MM.1S (cell line): ENCODE results near the gene SCNN1B.
"Not testable (repeated sequence)": the region's sequence is repeated elsewhere in the genome, so short reads cannot be mapped to it uniquely, and the experiment has no call there.

Experiments
- DNase-seq: peaks from one replicate; pipeline ENCODE4 v3.0.0-alpha.2; 2015
- H2AFZ ChIP-seq: fragments of 300-600 bp; sonication (generic); 2 replicates; pipeline ENCODE4 v1.6.0; 2016; ENCODE audit warnings: antibody characterized with exemption, low read length
- H3F3A ChIP-seq: fragments of 300-600 bp; sonication (generic); 2 replicates; pipeline ENCODE4 v1.6.1; 2016; ENCODE audit warnings: mild to moderate bottlenecking, antibody characterized with exemption, low read length, moderate library complexity, mixed read lengths; ENCODE audit not compliant: insufficient read depth
- H3K27ac ChIP-seq: fragments of 300-600 bp; sonication (generic); 2 replicates; pipeline ENCODE4 v1.5.1; 2016; ENCODE audit warnings: mild to moderate bottlenecking, low read length
- H3K27me3 ChIP-seq: fragments of 300-600 bp; sonication (generic); replicated peaks from 2 replicates; pipeline ENCODE4 v1.6.0; 2016; ENCODE audit warnings: low read length; ENCODE audit not compliant: insufficient read depth
- H3K36me3 ChIP-seq: fragments of 300-600 bp; sonication (generic); replicated peaks from 2 replicates; pipeline ENCODE4 v1.6.1; 2016; ENCODE audit warnings: mild to moderate bottlenecking, low read length, mixed read lengths; ENCODE audit not compliant: insufficient read depth
- H3K4me1 ChIP-seq: fragments of 300-600 bp; sonication (generic); 2 replicates; pipeline ENCODE4 v1.6.1; 2016; ENCODE audit warnings: low read length, mixed read lengths
- H3K4me2 ChIP-seq: fragments of 300-600 bp; sonication (generic); 2 replicates; pipeline ENCODE4 v1.6.0; 2016; ENCODE audit warnings: low read depth, low read length
- H3K4me3 ChIP-seq: fragments of 300-600 bp; sonication (generic); 2 replicates; pipeline ENCODE4 v1.5.1; 2016; ENCODE audit warnings: low read length, mixed read lengths
- H3K79me2 ChIP-seq: fragments of 300-600 bp; sonication (generic); 2 replicates; pipeline ENCODE4 v1.6.1; 2016; ENCODE audit warnings: mixed run types, low read length, mixed read lengths
- H3K9ac ChIP-seq: fragments of 300-600 bp; sonication (generic); 2 replicates; pipeline ENCODE4 v1.6.1; 2016; ENCODE audit warnings: low read length, mixed read lengths
- H3K9me2 ChIP-seq: fragments of 300-600 bp; sonication (generic); replicated peaks from 2 replicates; pipeline ENCODE4 v1.6.1; 2016; ENCODE audit warnings: mild to moderate bottlenecking, low read length, mixed read lengths; ENCODE audit not compliant: insufficient read depth
- H3K9me3 ChIP-seq: fragments of 300-600 bp; sonication (generic); replicated peaks from 2 replicates; pipeline ENCODE4 v1.6.1; 2016; ENCODE audit warnings: mild to moderate bottlenecking, low read length, mixed read lengths; ENCODE audit not compliant: insufficient read depth
- H4K20me1 ChIP-seq: fragments of 300-600 bp; sonication (generic); 2 replicates; pipeline ENCODE4 v1.6.1; 2016; ENCODE audit warnings: mild to moderate bottlenecking, low read length, moderate library complexity, mixed read lengths; ENCODE audit not compliant: insufficient read depth
- CTCF ChIP-seq: fragments of 300-600 bp; sonication (generic); IDR thresholded peaks from 2 replicates; pipeline ENCODE4 v1.5.1; 2016; ENCODE audit warnings: antibody characterized with exemption, low read length, mixed read lengths
- EZH2 ChIP-seq: fragments of 300-600 bp; sonication (generic); optimal IDR thresholded peaks from 2 replicates; pipeline ENCODE3; 2017; ENCODE audit warnings: low read depth, mild to moderate bottlenecking, antibody characterized with exemption, low read length, mixed read lengths
- EZH2phosphoT487 ChIP-seq: fragments of 300-600 bp; sonication (generic); IDR thresholded peaks from 2 replicates; pipeline ENCODE4 v1.6.1; 2018; ENCODE audit warnings: antibody characterized with exemption, low read length

Gene SCNN1B

GRCh38 chr16:23380501-23380951 lies 78.4 kb downstream of the SCNN1B start:
- no peaks in the 10 kb centered on the region for H3K4me1 ChIP-seq
- no peak overlapping the region for H3K4me2 ChIP-seq
- DNase-seq: no peak
- no peak overlapping the region for H2AFZ ChIP-seq
- H3K9me3 ChIP-seq: no peaks in the 10 kb centered on the region
- H3K9me2 ChIP-seq: no peaks in the 10 kb centered on the region
- H3K27ac ChIP-seq: no peak overlapping the region
- H3F3A ChIP-seq: no peaks in the 10 kb centered on the region
- H3K36me3 ChIP-seq: no peaks in the 10 kb centered on the region
- no peak overlapping the region for H3K9ac ChIP-seq
- TF ChIP-seq CTCF: no peak
- TF ChIP-seq EZH2phosphoT487: no peak
- TF ChIP-seq EZH2: no peak
- no peaks in the 10 kb centered on the region for H4K20me1 ChIP-seq
- no peaks in the 10 kb centered on the region for H3K27me3 ChIP-seq
- H3K79me2 ChIP-seq: no peaks in the 10 kb centered on the region
- H3K4me3 ChIP-seq: no peak overlapping the region

DNA sequence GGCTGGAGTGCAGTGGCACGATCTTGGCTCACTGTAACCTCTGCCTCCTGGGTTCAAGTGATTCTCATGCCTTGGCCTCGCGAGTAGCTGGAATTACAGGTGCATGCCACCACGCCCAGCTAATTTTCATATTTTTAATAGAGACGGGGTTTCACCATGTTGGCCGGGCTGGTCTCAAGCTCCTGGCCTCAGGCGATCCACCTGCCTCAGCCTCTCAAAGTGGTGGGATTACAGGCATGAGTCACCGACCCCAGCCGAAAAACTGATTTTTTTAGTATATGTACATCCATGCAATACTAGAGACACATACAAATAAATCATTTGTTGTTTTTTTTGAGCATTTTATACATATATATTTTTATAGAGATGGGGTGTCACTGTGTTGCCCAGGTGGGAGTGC lies 79.6 kb downstream of the SCNN1B start:
- not testable (repeated sequence) for H3K27ac ChIP-seq, H3K79me2 ChIP-seq, H3K36me3 ChIP-seq, H4K20me1 ChIP-seq, H3K9me2 ChIP-seq, H3F3A ChIP-seq, H3K27me3 ChIP-seq, H3K4me3 ChIP-seq, H3K4me1 ChIP-seq, DNase-seq, H3K9me3 ChIP-seq, H3K4me2 ChIP-seq, H2AFZ ChIP-seq, H3K9ac ChIP-seq

GRCh38 chr16:23382279-23382678 lies 80.2 kb downstream of the SCNN1B start:
- no peak overlapping the region for H3K4me2 ChIP-seq
- no peaks in the 10 kb centered on the region for H3K4me1 ChIP-seq
- H3K9me3 ChIP-seq: no peaks in the 10 kb centered on the region
- H3K9ac ChIP-seq: no peak overlapping the region
- no peaks in the 10 kb centered on the region for H4K20me1 ChIP-seq
- H3K4me3 ChIP-seq: no peak overlapping the region
- H3F3A ChIP-seq: no peaks in the 10 kb centered on the region
- H3K36me3 ChIP-seq: no peaks in the 10 kb centered on the region
- TF ChIP-seq CTCF: no peak
- no peak for TF ChIP-seq EZH2phosphoT487
- TF ChIP-seq EZH2: no peak
- no peak overlapping the region for H3K27ac ChIP-seq
- no peaks in the 10 kb centered on the region for H3K79me2 ChIP-seq
- no peaks in the 10 kb centered on the region for H3K27me3 ChIP-seq
- no peak overlapping the region for H2AFZ ChIP-seq
- no peak for DNase-seq
- no peaks in the 10 kb centered on the region for H3K9me2 ChIP-seq

GRCh38 chr16:23383881-23384280 lies 81.8 kb downstream of the SCNN1B start:
- no peak for TF ChIP-seq EZH2phosphoT487
- TF ChIP-seq EZH2: no peak
- TF ChIP-seq CTCF: no peak
- Histone ChIP-seq H3K9me2 (no peaks in the 10 kb centered on the region), H2AFZ (no peak overlapping the region), H3K27me3 (no peaks in the 10 kb centered on the region), H3K4me1 (no peaks in the 10 kb centered on the region), H3K4me3 (no peak overlapping the region), H3F3A (no peaks in the 10 kb centered on the region), H3K79me2 (no peaks in the 10 kb centered on the region), H3K27ac (no peak overlapping the region), H4K20me1 (no peaks in the 10 kb centered on the region), H3K9ac (no peak overlapping the region), H3K9me3 (no peaks in the 10 kb centered on the region), H3K36me3 (no peaks in the 10 kb centered on the region), H3K4me2 (no peak overlapping the region)
- no peak for DNase-seq
